ENCODE measurements around the gene PIF1. TPM values are rescaled to one million over a fixed set of nuclear protein-coding genes. Genes with fewer than 3 reads are reported as not detected.

PIF1 gene
- total RNA-seq, 1 donor from 2014 or later, result 2.3 TPM

- peak; percentile 72 for DNase-seq (ENCODE audit: low read depth)
- Histone ChIP-seq H3K27me3 (ENCODE audit: control insufficient read depth, insufficient read depth, low read length) (no peaks in the 10 kb centered on the region), H3K36me3 (ENCODE audit: control insufficient read depth, insufficient read depth, low read length) (peaks cover 1% of the 10 kb centered on the region), H3K4me3 (ENCODE audit: low read depth, low read length) (no peak overlapping the region)
- TF ChIP-seq, protein P1, sequence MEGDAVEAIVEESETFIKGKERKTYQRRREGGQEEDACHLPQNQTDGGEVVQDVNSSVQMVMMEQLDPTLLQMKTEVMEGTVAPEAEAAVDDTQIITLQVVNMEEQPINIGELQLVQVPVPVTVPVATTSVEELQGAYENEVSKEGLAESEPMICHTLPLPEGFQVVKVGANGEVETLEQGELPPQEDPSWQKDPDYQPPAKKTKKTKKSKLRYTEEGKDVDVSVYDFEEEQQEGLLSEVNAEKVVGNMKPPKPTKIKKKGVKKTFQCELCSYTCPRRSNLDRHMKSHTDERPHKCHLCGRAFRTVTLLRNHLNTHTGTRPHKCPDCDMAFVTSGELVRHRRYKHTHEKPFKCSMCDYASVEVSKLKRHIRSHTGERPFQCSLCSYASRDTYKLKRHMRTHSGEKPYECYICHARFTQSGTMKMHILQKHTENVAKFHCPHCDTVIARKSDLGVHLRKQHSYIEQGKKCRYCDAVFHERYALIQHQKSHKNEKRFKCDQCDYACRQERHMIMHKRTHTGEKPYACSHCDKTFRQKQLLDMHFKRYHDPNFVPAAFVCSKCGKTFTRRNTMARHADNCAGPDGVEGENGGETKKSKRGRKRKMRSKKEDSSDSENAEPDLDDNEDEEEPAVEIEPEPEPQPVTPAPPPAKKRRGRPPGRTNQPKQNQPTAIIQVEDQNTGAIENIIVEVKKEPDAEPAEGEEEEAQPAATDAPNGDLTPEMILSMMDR (IDR thresholded peaks at IDR 0.05; ENCODE audit: insufficient read depth, low read length, poor library complexity, severe bottlenecking), result no peak
Observed at GRCh38 chr15:64857421-64857820, 32.0 kb upstream of the PIF1 start.

DNA sequence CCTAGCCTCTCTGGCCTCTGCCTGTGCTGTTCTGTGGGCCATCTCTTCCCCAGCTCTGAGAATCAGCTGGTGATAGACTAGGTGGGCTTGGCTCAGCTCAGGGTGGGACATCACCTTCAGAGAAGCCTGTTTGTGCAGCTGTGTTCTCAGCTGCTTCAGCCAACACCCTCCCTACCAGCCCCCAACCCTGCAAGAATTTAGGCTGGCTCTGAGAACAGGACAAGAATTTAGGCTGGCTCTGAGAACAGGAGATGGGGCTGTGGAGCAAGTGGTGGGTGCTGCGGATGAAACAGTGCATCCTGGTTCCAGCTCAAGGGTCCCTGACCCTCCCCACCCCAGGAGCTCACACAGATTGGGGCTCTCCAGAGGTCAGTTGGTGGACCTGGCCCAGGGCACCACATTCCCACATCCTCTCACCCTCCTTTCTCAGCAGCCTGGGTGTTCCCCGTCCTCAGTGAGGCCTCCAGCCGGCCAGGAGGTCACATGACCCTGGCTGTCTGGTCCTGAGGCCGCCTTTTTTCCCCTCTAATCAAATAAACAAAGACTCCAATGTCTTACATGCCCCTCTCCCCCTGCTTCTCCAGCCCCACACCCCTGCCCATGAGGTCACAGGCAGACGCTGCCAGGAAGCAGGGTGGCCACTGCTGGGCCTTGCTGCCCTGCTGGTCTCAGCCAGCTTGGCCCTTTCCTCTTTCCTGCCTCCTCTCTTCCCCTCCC lies 31.1 kb upstream of the PIF1 start:
- DNase-seq (ENCODE audit: low read depth), result no peak
- peaks cover 1% of the 10 kb centered on the region for H3K36me3 ChIP-seq (ENCODE audit: control insufficient read depth, insufficient read depth, low read length)
- TF ChIP-seq, protein P1 (IDR thresholded peaks at IDR 0.05; ENCODE audit: insufficient read depth, low read length, poor library complexity, severe bottlenecking), result no peak

GRCh38 chr15:64855205-64855975 lies 29.9 kb upstream of the PIF1 start:
- TF ChIP-seq, protein P1 (IDR thresholded peaks at IDR 0.05; ENCODE audit: insufficient read depth, low read length, poor library complexity, severe bottlenecking), result no peak
- Histone ChIP-seq H3K27me3 (ENCODE audit: control insufficient read depth, insufficient read depth, low read length) (no peaks in the 10 kb centered on the region), H3K4me3 (ENCODE audit: low read depth, low read length) (no peak overlapping the region), H3K36me3 (ENCODE audit: control insufficient read depth, insufficient read depth, low read length) (no peaks in the 10 kb centered on the region)
- no peak for DNase-seq (ENCODE audit: low read depth)

More for the DNA sequence above, 31.1 kb upstream of the PIF1 start:
- no peaks in the 10 kb centered on the region for H3K27me3 ChIP-seq (ENCODE audit: control insufficient read depth, insufficient read depth, low read length)
- H3K4me3 ChIP-seq (ENCODE audit: low read depth, low read length), result no peak overlapping the region

- TF ChIP-seq, protein P1 (IDR thresholded peaks at IDR 0.05; ENCODE audit: insufficient read depth, low read length, poor library complexity, severe bottlenecking), result no peak
- Histone ChIP-seq H3K36me3 (ENCODE audit: control insufficient read depth, insufficient read depth, low read length) (no peaks in the 10 kb centered on the region), H3K4me3 (ENCODE audit: low read depth, low read length) (no peak overlapping the region), H3K27me3 (ENCODE audit: control insufficient read depth, insufficient read depth, low read length) (no peaks in the 10 kb centered on the region)
- no peak for DNase-seq (ENCODE audit: low read depth)
Observed at GRCh38 chr15:64854526-64854925, 29.1 kb upstream of the PIF1 start.

DNA sequence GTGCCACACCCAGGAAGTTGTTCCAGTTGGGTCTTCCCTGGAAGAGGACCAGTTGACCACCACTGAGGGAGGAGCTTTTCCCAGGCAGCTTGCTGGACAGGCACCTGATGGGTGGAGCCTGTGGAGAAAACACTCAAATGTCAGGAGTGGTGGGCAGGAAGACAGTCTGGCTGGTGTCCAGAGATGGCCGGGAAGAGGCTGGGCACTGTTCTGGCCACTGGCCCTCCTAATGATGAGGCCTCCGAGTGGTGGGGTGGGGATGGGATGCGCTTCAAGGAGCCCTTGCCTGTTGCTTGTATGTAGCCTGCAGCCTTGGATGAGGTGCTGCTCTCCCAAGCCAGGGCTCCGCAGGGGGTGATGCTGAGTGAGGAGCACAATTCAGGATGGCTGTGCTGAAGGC lies 28.6 kb upstream of the PIF1 start:
- Histone ChIP-seq H3K36me3 (ENCODE audit: control insufficient read depth, insufficient read depth, low read length) (no peaks in the 10 kb centered on the region), H3K27me3 (ENCODE audit: control insufficient read depth, insufficient read depth, low read length) (no peaks in the 10 kb centered on the region), H3K4me3 (ENCODE audit: low read depth, low read length) (no peak overlapping the region)
- DNase-seq (ENCODE audit: low read depth), result no peak
- TF ChIP-seq, protein P1 (IDR thresholded peaks at IDR 0.05; ENCODE audit: insufficient read depth, low read length, poor library complexity, severe bottlenecking), result no peak

Measured in kidney epithelial cell (primary cell).